HTR-8/SVneo (cell line): Measurements from ENCODE around the gene XPNPEP2.

Experiments
- DNase-seq: peaks from one replicate; pipeline ENCODE4 v3.0.0; 2011; ENCODE audit warnings: low spot score, mixed read lengths; ENCODE audit not compliant: insufficient read length
- FAIRE-seq: peaks from 2 replicates; lab custom pipeline; 2011; peaks lifted over from hg19 to GRCh38; lab: Jason Lieb, UNC

The XPNPEP2 gene

DNA sequence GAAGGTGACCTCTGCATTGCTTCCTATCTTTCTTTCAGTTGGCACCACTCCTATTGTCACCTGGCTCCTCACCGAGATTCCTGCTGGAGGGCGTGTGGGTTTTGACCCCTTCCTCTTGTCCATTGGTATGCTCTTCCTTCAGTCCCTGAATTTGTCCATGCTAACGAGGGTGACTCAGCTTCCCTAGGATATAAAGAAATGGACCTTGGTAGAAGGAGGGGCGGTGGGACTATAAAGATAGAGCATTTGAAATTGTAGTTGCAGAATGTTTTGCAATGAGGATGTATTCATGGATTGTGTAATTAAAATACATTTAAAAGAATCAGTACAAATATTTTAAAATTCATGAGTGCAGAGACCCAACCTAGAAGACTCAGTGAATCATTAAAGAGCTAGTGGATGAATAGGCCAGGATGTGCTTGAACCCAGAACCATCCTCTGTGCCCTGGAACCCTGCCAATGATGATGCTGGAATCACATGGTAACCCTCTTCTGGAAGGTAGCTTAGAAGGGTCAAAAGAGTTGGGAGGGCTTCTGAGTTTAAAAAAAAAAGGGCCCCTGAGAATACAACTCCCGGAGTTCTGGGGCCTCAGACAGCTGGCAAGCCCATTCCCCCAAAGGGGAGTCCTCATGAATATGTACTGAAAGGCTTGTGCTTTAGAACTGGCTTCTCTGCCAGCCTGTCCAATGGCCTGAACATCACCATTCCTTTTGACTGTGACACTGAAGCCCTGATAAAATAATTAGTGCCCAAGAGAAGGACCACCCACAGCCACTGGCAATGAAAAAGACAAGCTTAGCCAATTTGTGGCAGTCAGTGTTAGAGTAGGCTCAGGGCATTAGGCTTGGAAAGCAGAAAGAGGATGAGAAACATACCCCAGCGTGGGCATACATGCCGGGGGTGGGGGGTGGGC is 8.0 kb downstream of the XPNPEP2 start:
- FAIRE-seq, result no peak
- no peak for DNase-seq

DNA sequence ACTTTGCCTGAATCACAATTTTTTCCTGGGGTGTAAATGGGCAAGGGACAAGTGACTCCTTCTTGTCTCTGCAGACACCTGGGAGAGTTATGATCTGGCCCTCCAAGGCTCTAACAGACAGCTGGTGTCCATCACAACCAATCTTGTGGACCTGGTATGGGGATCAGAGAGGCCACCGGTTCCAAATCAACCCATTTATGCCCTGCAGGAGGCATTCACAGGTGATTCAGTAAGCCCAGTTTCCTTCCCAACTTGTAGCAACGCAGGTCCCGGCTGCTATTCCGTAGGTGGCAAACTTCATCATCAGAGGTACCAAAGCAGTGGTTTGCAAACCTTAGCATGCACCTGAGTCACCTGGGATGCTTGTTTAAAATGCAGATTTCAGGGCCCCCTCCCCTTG is 8.8 kb downstream of the XPNPEP2 start:
- FAIRE-seq (no peak), DNase-seq (no peak)

DNA sequence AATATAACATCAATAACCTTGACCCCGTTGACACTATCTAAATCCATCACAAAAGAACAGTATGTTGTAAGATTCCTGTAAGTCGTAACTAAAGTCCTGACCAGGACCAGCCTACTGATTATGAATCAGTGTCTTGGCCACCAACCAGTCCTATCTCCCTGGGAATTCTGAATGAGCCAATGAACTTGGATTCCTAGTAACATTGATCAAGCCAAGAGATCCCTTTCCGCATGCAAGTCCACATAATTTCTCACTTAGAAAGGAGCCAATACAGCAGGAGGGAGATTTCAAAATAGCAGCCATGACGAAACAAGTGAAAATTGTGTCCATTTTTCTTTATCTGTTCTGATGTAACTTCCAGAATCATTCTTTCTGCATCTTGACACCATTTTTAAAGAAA is 9.5 kb downstream of the XPNPEP2 start:
- DNase-seq (no peak), FAIRE-seq (no peak)

DNA sequence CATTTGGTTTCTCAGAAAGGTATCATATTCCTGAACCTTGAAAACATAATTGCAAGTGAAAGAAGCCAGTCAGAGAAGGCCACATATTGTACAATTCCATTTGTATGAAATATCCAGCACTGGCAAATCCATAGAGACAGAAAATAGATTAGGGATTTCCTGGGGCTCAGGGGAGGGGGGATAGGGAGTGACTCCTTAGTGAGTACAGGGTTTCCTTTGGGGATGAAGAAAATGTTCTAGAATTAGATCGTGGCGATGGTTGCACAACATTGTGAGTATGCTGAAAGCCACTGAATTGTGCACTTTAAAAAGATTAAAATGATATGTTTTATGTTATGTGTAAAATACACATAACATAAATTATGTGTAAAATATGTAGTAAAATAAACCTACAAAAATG is 10.3 kb downstream of the XPNPEP2 start:
- DNase-seq, result no peak
- no peak for FAIRE-seq

DNA sequence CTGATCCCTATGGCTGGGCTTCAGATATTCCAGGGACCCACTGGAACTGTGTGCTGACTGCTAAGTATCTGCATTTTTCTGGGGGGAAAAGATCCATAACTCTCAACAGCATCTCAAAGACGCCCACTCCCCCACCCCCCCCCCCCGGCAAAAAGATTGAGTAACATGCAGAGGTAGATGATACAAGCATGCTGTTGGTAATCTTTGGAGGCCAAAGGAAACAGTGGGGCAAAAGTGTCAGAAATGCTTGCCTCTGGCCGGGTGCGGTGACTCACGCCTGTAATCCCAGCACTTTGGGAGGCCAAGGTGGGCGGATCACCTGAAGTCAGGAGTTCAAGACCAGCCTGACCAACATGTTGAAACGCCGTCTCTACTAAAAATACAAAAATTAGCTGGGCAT is 12.2 kb downstream of the XPNPEP2 start:
- no peak for DNase-seq

DNA sequence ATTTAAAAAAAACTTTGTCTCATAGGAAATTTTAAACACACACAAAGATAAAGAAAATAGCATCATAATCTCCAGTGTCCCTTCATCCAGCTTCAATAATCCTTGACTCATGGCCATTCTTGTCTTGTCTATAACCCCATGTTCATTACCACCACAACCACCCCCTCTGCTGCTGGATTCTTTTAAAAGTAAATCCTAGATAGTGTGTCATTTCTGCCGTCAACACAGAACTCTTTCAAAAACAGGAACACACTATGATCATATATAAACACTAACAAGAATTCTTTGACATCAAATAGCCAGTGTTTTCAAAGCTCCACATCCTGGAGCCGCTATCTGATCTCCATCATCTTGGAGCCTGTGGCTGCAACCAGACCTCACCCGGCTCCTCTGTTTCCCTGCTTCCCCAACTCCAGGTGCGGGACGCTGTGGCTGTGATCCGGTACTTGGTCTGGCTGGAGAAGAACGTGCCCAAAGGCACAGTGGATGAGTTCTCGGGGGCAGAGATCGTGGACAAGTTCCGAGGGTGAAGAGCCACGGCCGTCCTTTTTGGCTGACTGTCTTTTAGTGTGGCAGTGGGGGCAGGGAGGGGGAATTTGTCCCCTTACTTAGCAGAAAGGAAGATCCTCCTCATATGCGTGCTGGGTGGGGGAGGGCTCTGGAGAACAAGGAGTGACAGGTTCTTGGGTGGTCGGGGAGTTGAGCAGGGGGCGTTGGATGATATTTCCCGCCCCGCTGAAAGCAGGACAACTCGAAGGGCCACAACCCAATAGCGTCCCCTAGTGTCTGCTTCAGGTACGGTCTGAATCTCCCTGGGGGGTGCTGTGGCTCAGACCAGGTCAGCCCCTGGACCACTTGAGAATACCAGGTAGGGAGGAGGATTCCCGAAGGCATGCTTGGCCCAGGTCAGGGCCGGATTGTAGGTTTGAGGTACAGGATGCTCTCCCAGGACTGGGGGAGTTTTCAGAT is 15.6 kb downstream of the XPNPEP2 start:
- FAIRE-seq (no peak), DNase-seq (no peak)

More for the DNA sequence above, 12.2 kb downstream of the XPNPEP2 start:
- FAIRE-seq, result no peak

DNA sequence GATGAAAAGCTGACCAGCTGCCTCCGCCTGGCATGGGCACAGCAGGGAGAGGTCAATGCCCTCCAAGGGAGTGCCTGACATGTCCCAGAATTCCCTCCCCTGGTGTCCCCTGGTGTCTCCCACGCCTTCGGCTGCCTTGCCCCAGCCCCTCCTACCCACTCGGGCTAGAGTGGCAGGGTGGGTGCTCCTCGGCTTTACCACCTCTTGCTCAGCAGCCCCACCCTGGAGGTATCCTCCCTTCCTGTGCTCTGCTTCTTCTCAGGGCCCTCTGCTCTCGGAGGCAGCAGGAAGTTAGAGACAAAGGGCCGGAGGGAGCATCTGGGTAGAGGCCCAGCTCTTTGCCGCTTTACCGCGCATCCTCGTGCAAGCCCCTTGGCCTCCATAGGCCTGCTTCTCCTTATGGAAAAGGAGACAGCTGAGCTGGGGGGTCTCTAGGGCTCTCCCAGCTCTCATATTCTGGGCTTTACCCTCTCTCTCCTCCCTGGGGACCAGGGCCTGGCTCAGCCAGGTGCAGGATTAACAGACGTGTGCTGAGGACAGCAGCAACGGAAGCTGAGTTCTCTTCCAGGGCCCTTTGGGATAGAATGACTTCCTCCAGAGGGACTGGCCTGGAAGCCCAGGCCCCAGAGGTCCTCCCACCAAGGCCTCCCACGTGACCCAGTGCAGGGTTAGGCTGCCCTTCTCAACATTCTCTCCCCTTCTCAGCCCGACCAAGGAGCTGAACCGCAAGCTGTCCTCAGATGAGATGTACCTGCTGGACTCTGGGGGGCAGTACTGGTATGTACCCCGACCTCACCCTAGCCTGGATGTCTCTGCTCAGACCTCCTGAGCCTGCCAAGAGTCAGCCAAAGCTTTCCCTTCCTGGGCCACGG is 17.2 kb downstream of the XPNPEP2 start:
- DNase-seq, result no peak
- no peak for FAIRE-seq

DNA sequence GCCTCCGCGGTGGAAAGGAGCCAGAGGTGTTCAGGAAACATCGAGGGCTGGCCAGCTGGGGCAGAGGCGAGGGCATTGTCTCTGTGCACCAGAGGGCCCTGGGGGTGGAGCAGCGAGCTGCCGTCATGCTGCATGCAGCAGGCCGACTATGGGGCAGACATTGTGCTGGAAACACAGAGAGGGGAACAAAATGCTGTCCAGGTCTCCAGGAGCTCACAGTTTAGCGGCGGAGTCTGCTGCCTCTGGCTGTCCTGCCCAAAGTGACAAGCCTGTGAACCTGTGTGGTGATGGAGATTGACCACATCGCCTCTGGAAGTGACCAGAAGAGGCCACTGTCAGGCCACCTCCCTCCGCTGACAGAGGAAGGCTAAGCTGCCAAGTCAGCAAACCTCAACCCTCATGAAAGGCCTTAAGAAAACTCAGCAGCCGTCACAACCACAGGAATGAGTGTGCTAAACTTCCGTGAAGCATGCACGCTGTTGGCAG is 20.8 kb downstream of the XPNPEP2 start:
- no peak for DNase-seq
- no peak for FAIRE-seq

DNA sequence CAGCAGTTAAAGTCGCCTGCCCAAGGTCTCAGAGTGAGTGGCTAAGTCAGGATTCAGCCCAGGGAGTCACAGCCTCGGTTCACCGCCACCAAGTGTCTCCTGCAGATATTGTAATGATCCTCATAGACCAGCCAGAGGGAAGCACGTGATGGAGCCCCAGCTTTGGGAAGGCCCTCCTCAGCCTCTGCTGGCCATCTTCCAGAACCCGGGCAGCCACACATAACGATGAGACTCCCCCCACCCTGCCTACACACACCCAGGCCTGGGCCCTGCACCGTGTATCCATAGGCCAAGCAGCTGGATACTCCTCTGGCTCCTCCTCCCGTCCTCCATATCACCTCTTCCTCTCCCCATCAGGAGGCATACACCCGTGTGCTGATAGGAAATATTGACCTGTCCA is 21.4 kb downstream of the XPNPEP2 start:
- DNase-seq, result no peak
- FAIRE-seq, result no peak

DNA sequence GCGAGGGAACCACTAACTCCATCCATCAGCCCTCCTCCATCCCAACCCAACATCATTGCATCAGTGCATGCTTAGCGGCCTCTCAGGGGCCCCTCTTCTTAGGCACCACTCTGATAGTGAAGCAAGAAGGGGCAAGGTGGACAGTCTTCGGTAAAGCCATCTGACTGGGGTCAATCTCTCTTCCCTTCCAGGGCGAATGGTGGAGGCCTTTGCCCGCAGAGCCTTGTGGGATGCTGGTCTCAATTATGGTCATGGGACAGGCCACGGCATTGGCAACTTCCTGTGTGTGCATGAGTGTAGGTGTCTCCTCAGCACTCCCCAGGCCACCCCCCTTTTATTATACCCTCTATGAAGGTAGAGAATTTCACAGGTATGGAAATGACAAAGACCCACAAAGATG is 22.2 kb downstream of the XPNPEP2 start:
- FAIRE-seq, result no peak

DNA sequence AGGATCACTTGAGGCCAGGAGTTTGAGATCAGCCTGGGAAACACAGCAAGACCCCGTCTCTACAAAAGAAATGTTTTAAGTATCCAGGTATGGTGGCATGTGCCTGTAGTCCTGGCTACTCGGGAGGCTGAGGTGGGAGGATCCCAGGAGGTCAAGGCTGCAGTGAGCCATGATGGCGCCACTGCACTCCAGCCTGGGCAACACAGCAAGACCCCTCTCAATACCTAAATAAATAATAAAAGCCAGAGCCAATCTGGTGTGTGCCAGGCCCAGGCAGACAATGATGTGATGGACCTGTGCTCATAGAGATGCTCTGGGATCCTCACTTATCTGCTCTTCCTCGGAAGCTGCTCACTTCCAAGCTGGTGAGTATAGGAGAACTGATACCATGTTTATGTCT is 22.8 kb downstream of the XPNPEP2 start:
- no peak for FAIRE-seq

More for the DNA sequence above, 22.2 kb downstream of the XPNPEP2 start:
- DNase-seq, result no peak

DNA sequence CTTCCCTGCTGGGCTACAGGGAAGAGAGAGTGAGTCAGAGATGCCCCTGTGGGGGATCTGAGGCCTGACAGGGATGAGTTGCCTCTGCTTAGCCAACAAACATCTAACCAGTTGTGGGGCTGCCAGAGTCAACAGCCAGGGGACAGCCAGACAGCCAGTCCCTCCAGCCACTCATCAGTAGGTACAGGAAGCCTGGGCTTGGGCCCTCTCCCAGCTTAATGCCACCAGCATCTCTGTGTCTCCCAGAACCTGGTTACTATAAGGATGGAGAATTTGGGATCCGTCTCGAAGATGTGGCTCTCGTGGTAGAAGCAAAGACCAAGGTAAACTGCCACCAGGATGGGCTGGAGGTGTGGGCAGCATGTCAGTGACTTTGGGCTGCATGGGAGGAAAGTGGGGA is 23.7 kb downstream of the XPNPEP2 start:
- FAIRE-seq (no peak), DNase-seq (no peak)

More for the DNA sequence above, 22.8 kb downstream of the XPNPEP2 start:
- no peak for DNase-seq

DNA sequence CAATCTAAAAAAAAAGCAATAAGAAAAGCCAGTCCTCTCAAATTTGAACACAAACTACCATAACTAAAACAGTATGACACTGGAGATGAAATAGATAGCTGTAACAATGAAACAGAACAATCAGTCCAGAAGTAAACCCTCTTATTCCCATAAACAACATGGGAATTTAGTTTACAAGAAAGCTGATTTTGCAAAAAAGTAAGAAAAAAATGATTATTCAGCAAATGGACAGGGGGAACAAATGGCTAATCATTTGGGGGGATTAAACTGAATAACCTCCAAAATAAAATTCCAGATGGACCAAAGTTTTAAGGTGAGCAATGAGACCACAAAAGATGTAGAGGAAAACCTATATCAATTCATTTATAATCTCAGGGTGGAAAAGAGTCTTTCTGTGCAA is 24.9 kb downstream of the XPNPEP2 start:
- FAIRE-seq, result no peak
- DNase-seq, result no peak

DNA sequence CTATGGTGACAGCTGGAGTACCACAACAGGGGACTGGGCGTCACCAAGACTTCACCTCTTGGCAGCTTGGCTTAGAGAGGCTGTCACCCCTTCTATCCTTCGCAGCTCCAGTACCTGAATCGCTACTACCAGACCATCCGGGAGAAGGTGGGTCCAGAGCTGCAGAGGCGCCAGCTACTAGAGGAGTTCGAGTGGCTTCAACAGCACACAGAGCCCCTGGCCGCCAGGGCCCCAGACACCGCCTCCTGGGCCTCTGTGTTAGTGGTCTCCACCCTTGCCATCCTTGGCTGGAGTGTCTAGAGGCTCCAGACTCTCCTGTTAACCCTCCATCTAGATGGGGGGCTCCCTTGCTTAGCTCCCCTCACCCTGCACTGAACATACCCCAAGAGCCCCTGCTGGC is 29.4 kb downstream of the XPNPEP2 start:
- DNase-seq (no peak), FAIRE-seq (no peak)

DNA sequence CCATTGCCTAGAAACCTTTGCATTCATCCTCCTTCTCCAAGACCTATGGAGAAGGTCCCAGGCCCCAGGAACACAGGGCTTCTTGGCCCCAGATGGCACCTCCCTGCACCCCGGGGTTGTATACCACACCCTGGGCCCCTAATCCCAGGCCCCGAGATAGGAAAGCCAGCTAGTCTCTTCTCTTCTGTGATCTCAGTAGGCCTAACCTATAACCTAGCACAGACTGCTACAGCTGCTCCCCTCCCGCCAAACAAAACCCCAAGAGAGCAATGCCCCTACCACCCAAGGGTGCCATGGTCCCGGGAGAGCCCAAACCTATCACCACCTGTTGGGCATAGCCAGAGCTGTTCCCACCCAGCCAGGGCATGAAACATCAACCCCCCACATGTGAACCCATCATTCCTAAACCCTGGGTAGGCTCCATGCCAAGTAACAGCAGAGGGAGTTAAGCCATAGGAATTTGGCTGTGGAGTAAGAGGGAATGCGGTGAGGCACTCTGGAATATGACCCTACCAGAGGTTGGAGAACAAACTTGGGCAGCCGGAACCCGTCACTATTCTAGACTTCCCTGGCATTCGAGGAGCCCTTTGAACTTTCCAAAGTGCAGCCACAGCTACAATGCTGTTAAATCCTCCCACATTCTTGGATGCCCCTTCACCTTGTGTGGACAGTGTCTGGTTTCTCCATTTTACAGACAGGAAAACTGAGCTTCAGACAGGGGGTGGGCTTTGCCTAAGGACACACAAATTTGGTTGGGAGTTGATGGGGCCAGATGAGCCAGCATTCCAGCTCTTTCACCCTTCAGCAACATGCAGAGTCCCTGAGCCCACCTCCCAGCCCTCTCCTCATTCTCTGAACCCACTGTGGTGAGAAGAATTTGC is 30.0 kb downstream of the XPNPEP2 start:
- FAIRE-seq, result no peak
- no peak for DNase-seq

DNA sequence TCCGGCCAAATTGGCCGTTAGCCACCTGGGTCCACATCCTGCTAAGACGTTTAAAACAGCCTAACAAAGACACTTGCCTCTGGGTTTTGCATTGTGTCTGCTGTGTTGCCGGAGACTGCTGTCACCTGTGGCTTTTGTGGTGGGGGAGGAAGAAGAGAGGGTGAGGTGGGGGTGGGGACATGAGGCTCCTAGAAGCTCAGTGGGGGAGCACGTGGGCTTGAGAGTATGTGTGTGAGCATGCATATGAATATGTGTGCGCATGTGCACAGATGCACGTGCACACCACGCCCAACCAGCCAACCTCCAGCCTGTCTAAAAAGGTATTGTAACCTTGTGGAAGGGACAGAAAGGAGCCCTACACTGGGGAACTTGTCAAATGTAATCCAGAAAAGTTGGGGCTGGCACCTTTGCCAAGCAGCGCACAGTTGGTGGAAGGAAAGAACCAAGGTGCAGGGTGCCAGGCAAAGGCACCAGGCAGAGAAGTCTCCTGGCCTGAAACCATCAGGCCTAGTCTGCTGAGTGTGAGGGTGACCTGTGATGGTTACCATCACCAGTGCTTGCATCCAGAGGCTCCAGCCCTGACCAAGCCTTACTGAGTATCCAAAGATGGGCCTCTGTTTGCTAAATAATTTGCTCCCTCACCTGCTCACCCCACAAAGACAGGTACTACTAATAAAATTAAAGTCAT is 30.8 kb downstream of the XPNPEP2 start:
- DNase-seq (no peak), FAIRE-seq (no peak)

DNA sequence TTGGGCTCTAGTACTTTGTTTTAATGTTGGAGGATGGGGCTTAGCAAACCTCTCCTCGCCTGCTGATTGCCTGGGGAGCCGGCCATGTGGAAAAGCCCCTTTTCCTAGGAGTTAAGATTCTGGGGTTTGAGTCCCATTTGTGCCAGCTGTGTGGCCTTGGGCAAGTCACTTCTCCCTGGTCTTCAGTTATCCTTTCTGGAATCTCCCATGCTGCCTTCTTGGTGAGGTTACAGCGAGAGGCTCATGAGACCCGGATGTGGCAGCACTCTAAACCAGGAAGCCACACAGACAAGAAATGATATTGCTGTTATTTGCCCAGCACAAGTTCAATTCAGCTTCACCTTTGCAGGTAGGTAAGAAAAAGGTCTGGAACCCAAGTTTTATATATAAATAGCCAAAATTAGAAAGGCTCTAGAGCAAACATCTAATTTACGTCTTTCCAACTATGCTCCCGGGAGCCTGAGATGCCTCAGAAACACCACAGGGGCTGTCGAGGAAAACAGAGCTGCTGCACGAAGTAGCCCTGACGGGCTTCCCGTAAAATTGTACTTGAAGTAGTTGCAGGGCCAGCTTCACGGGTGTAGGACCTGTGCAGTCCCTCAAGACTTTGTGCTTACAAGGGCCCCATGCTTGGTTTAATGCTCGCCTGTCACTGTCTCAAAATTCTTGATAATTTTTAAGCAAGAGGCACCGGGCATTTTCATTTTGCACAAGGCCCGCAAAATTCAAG is 32.7 kb downstream of the XPNPEP2 start:
- FAIRE-seq (no peak), DNase-seq (no peak)
